ENCODE measurements around the gene SLC25A1.

DNA sequence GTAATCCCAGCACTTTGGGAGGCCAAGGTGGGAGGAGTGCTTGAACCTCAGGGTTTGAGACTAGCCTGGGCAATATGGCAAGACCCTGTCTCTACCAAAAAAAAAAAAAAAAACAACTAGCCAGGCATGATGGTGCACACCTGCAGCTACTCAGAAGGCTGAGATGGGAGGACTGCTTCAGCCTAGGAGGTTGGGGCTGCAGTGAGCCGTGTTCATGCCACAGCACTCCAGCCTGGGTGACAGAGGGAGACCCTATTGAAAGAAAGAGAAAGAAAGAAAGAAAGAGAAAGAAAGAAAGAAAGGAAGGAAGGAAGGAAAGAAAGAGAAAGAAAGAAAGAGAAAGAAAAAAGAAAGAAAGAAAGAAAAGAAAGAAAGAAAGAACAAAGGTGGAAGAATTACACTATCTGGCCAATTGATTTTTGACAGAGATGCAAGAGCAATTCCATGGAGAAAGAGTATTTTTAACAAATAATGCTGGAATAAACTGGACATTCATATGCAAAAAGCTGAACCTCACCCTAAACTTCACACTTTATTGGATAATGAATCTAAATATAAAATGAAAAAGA lies 33.9 kb upstream of the SLC25A1 start:
- TF ChIP-seq EED (IDR thresholded peaks at IDR 0.05; ENCODE audit: low read depth), result no peak
- TF ChIP-seq EZH2 (IDR thresholded peaks at IDR 0.05; ENCODE audit: borderline replicate concordance, control insufficient read depth, low read depth, low read length), result no peak
- TF ChIP-seq RAD51 (IDR thresholded peaks at IDR 0.05), result no peak
- TF ChIP-seq NKRF (conservative IDR thresholded peaks at IDR 0.05), result no peak
- TF ChIP-seq SP1 (IDR thresholded peaks at IDR 0.05; ENCODE audit: low read depth, low read length), result no peak
- TF ChIP-seq EP300 (IDR thresholded peaks at IDR 0.05; ENCODE audit: borderline replicate concordance in 1 of 2, control insufficient read depth in 1 of 2, low read depth in 2 of 2, low read length in 2 of 2), result no peak
- no peak for TF ChIP-seq ASH2L (IDR thresholded peaks at IDR 0.05; ENCODE audit: borderline replicate concordance, low read depth)

Measured in GM12878 (cell line).